OCI-LY7 (cell line): ENCODE measurements around the gene MUC5B. TPM values are rescaled to one million over a fixed set of nuclear protein-coding genes. Genes with fewer than 3 reads are reported as not detected.

Experiments
- BruUV-seq: library from RNA; stranded (reverse); fragments of 400-500 nt; replicated peaks from 2 replicates; lab custom pipeline; 2021; lab: Mats Ljungman, UMichigan
- CTCF ChIA-PET: fragments of 300-600 bp; sonication (Branson Sonifier 250); formaldehyde crosslinking; loops from one replicate; lab custom pipeline; 2022; ENCODE audit warnings: antibody characterized with exemption; ENCODE audit not compliant: unreplicated experiment; lab: Charles Lee
- POLR2A ChIA-PET: fragments of 300-600 bp; sonication (Branson Sonifier 250); formaldehyde crosslinking; loops from one replicate; lab custom pipeline; 2022; ENCODE audit warnings: antibody characterized with exemption; lab: Charles Lee
- DNase-seq: peaks from one replicate; pipeline ENCODE4 v3.0.0-alpha.2; 2015; ENCODE audit warnings: low spot score
- H2AFZ ChIP-seq: fragments of 200-600 bp; sonication (generic), shearing (Covaris generic); 2 replicates; pipeline ENCODE4 v1.6.1; 2014; ENCODE audit warnings: mild to moderate bottlenecking, antibody characterized with exemption, low read length, moderate library complexity
- H3K27ac ChIP-seq: fragments of 200-600 bp; sonication (generic); 2 replicates; pipeline ENCODE4 v1.5.1; 2014; ENCODE audit warnings: mixed run types, low read depth, mild to moderate bottlenecking, moderate library complexity, low read length, inconsistent platforms; ENCODE audit not compliant: poor library complexity, severe bottlenecking
- H3K36me3 ChIP-seq: fragments of 200-600 bp; sonication (generic); 2 replicates; pipeline ENCODE4 v1.6.1; 2014; ENCODE audit warnings: mild to moderate bottlenecking, antibody characterized with exemption, low read length, moderate library complexity, mixed read lengths; ENCODE audit not compliant: insufficient read depth
- H3K4me1 ChIP-seq: fragments of 200-600 bp; sonication (generic); 2 replicates; pipeline ENCODE4 v1.5.1; 2014; ENCODE audit warnings: mild to moderate bottlenecking, low read length; ENCODE audit not compliant: insufficient read depth, poor library complexity, severe bottlenecking
- H3K4me2 ChIP-seq: fragments of 200-600 bp; sonication (generic); 2 replicates; pipeline ENCODE4 v1.6.1; 2014; ENCODE audit warnings: mild to moderate bottlenecking, low read length
- H3K4me3 ChIP-seq: fragments of 200-600 bp; sonication (generic); 2 replicates; pipeline ENCODE4 v1.5.1; 2014; ENCODE audit warnings: mild to moderate bottlenecking, low read depth, low read length; ENCODE audit not compliant: poor library complexity, severe bottlenecking
- H3K79me2 ChIP-seq: fragments of 200-600 bp; sonication (generic); 2 replicates; pipeline ENCODE4 v1.6.1; 2016; ENCODE audit warnings: low read depth, mild to moderate bottlenecking, low read length, moderate library complexity, mixed read lengths; ENCODE audit not compliant: insufficient read depth
- H3K9me2 ChIP-seq: fragments of 200-600 bp; sonication (generic); 2 replicates; pipeline ENCODE4 v1.6.1; 2016; ENCODE audit warnings: mild to moderate bottlenecking, low read length, mixed read lengths; ENCODE audit not compliant: insufficient read depth
- H3K9me3 ChIP-seq: fragments of 200-600 bp; sonication (generic); 2 replicates; pipeline ENCODE4 v1.6.1; 2014; ENCODE audit warnings: mild to moderate bottlenecking, mixed run types, low read length, mixed read lengths
- H4K20me1 ChIP-seq: fragments of 200-600 bp; sonication (generic); 2 replicates; pipeline ENCODE4 v1.6.1; 2014; ENCODE audit warnings: mild to moderate bottlenecking, antibody characterized with exemption, low read length, moderate library complexity, mixed read lengths; ENCODE audit not compliant: insufficient read depth
- CTCF ChIP-seq: fragments of 200-600 bp; sonication (generic); conservative IDR thresholded peaks from 2 replicates; pipeline ENCODE4 v1.5.1; 2014; ENCODE audit warnings: mild to moderate bottlenecking, antibody characterized with exemption, low read length, moderate library complexity, mixed read lengths
- EZH2phosphoT487 ChIP-seq: fragments of 200-600 bp; sonication (generic); IDR thresholded peaks from 2 replicates; pipeline ENCODE4 v1.6.1; 2018; ENCODE audit warnings: low read depth, borderline replicate concordance, mild to moderate bottlenecking, mixed run types, antibody characterized with exemption, low read length, moderate library complexity, mixed read lengths
- intact Hi-C: fragments of 100-400 bp; cut with micrococcal nuclease; formaldehyde crosslinking; loops from one replicate; pipeline ENCODE4 v1.10.0; 2022; ENCODE audit not compliant: unreplicated experiment
- total RNA-seq, 2 experiments: library from RNA; depleted of rRNA in 1 of 2; stranded (reverse); fragments of >200 nt in 1 of 2; shearing (Covaris generic) in 1 of 2; gene quantifications; 2 replicates each; pipeline ENCODE4 v1.2.3, GENCODE V29; 2014 to 2022

MUC5B gene
- total RNA-seq, 2 experiments from 2014 or later = under 0.01 TPM; not detected in 1

GRCh38 chr11:1195682-1196515 lies 27.0 kb upstream of the MUC5B start:
- no peak overlapping the region for H3K4me3 ChIP-seq
- no peaks in the 10 kb centered on the region for H3K36me3 ChIP-seq
- POLR2A ChIA-PET = no interaction called here
- BruUV-seq = no TSS peak
- intact Hi-C loops = no loop called here
- H2AFZ ChIP-seq = no peak overlapping the region
- no peak for TF ChIP-seq EZH2phosphoT487
- no peak for TF ChIP-seq CTCF
- no peaks in the 10 kb centered on the region for H3K4me1 ChIP-seq
- no peak overlapping the region for H3K27ac ChIP-seq
- no peak for DNase-seq
- H3K9me2 ChIP-seq = no peaks in the 10 kb centered on the region
- H4K20me1 ChIP-seq = no peaks in the 10 kb centered on the region
- H3K4me2 ChIP-seq = no peak overlapping the region
- H3K79me2 ChIP-seq = no peaks in the 10 kb centered on the region
- CTCF ChIA-PET = no interaction called here
- H3K9me3 ChIP-seq = no peaks in the 10 kb centered on the region

- intact Hi-C loops = no loop called here
- H3K27ac ChIP-seq = no peak overlapping the region
- no peaks in the 10 kb centered on the region for H3K9me2 ChIP-seq
- H2AFZ ChIP-seq = no peak overlapping the region
- ChIA-PET CTCF (no interaction called here), POLR2A (no interaction called here)
- H3K79me2 ChIP-seq = no peaks in the 10 kb centered on the region
- H3K4me1 ChIP-seq = no peaks in the 10 kb centered on the region
- DNase-seq = no peak
- no peak overlapping the region for H3K4me3 ChIP-seq
- H3K4me2 ChIP-seq = no peak overlapping the region
- BruUV-seq = no TSS peak
- H3K9me3 ChIP-seq = no peaks in the 10 kb centered on the region
- H4K20me1 ChIP-seq = no peaks in the 10 kb centered on the region
- no peaks in the 10 kb centered on the region for H3K36me3 ChIP-seq
- no peak for TF ChIP-seq EZH2phosphoT487
- no peak for TF ChIP-seq CTCF
Observed at GRCh38 chr11:1196516-1197391, 26.1 kb upstream of the MUC5B start.
